ENCODE measurements around the gene SNCAIP. TPM values are rescaled to one million over a fixed set of nuclear protein-coding genes. Genes with fewer than 3 reads are reported as not detected.

SNCAIP gene
- total and polyA plus RNA-seq, 2 of the 4 experiments (the other 2 are of a cell fraction) = 15.3 to 19.0 TPM

GRCh38 chr5:122412966-122413365, 100.9 kb downstream of the SNCAIP start:
- peaks cover 3% of the 10 kb centered on the region for H3K4me1 ChIP-seq (ENCODE audit: control insufficient read depth, insufficient read depth, low read length)
- H2BK20ac ChIP-seq (ENCODE audit: low read depth, low read length) = no peak overlapping the region
- dilution Hi-C loops (cut with HindIII; ENCODE audit: low sequenced_read_pairs, unreplicated experiment) = loop anchor here (25.0 kb wide), 1 partner anchor 226 kb away; no protein-coding TSS in a partner anchor
- TF ChIP-seq BHLHE40 (IDR thresholded peaks at IDR 0.05; ENCODE audit: low read depth, low read length) (no peak), MXI1 (IDR thresholded peaks at IDR 0.05; ENCODE audit: borderline replicate concordance, low read depth, low read length) (no peak), CTCF (conservative IDR thresholded peaks at IDR 0.05; ENCODE audit: low read depth, low read length) (no peak), MAFK (IDR thresholded peaks at IDR 0.05; ENCODE audit: low read depth, low read length) (no peak), CEBPB (IDR thresholded peaks at IDR 0.05; ENCODE audit: low read depth, low read length) (no peak), NFE2L2 (IDR thresholded peaks at IDR 0.05; ENCODE audit: low read depth, low read length) (no peak), USF2 (IDR thresholded peaks at IDR 0.05; ENCODE audit: low read depth, low read length) (no peak), RAD21 (IDR thresholded peaks at IDR 0.05; ENCODE audit: low read length) (no peak), SMC3 (IDR thresholded peaks at IDR 0.05; ENCODE audit: low read depth, low read length) (no peak), FOS (IDR thresholded peaks at IDR 0.05; ENCODE audit: low read depth, low read length) (no peak), ELK1 (IDR thresholded peaks at IDR 0.05; ENCODE audit: borderline replicate concordance, low read depth, low read length) (no peak), MAZ (IDR thresholded peaks at IDR 0.05; ENCODE audit: borderline replicate concordance, low read depth, low read length) (no peak), POLR2A (IDR thresholded peaks at IDR 0.05; ENCODE audit: low read depth, low read length) (no peak), RCOR1 (IDR thresholded peaks at IDR 0.05; ENCODE audit: insufficient replicate concordance, low read length) (no peak), RFX5 (IDR thresholded peaks at IDR 0.05; ENCODE audit: low read depth, low read length) (no peak), CHD1 (IDR thresholded peaks at IDR 0.05; ENCODE audit: low read depth, low read length) (no peak)
- intact Hi-C loops (cut with micrococcal nuclease) = loop anchor here (10.0 kb wide), 1 partner anchor 448 kb away; the partner anchor contains the start of gene SRFBP1
- H3K79me1 ChIP-seq (ENCODE audit: low read depth in 1 of 2, low read length in 2 of 2) = no peaks in the 10 kb centered on the region
- no peak overlapping the region for H4K5ac ChIP-seq (ENCODE audit: low read depth, low read length)
- H3K9me1 ChIP-seq (ENCODE audit: insufficient read depth, low read length) = no peaks in the 10 kb centered on the region
- in situ Hi-C loops (cut with MboI; ENCODE audit: low sequenced_read_pairs) = loop anchor here (5.0 to 25.0 kb wide), 2 partner anchors 211 to 451 kb away; partner anchors contain the start of gene SRFBP1
- ChIA-PET CTCF (no interaction called here), POLR2A (ENCODE audit: unreplicated experiment) (no interaction called here)
- H3K18ac ChIP-seq (ENCODE audit: low read depth, low read length) = no peak overlapping the region
- DNase-seq (no peak), ATAC-seq (ENCODE audit: low read depth) (no peak)
- no peak overlapping the region for H3K4me2 ChIP-seq (ENCODE audit: low read depth, low read length)
- H3K9ac ChIP-seq (ENCODE audit: low read depth, low read length) = no peak overlapping the region
- no peak overlapping the region for H4K8ac ChIP-seq (ENCODE audit: low read depth in 2 of 2, low read length in 2 of 2)
- no peak overlapping the region for H2AFZ ChIP-seq (replicated peaks; ENCODE audit: low read length, poor library complexity)
- no peak overlapping the region for H2BK120ac ChIP-seq (ENCODE audit: low read depth, low read length)
- no peaks in the 10 kb centered on the region for H3K27me3 ChIP-seq (ENCODE audit: control insufficient read depth, insufficient read depth, low read length)
- H3K14ac ChIP-seq (replicated peaks; ENCODE audit: low read depth, low read length) = no peak overlapping the region
- no peaks in the 10 kb centered on the region for H4K20me1 ChIP-seq (ENCODE audit: insufficient read depth, low read length)
- no TSS peak for BruUV-seq (replicated peaks)
- H3K27ac ChIP-seq (ENCODE audit: insufficient read depth, low read length) = no peak overlapping the region
- no peak overlapping the region for H3K4me3 ChIP-seq (ENCODE audit: insufficient read depth, low read depth, low read length)
- H3K36me3 ChIP-seq (ENCODE audit: control insufficient read depth, insufficient read depth, low read length) = no peaks in the 10 kb centered on the region
- no peak overlapping the region for H3K23ac ChIP-seq (ENCODE audit: low read depth, low read length)
- no peak overlapping the region for H2BK15ac ChIP-seq (ENCODE audit: low read depth, low read length)
- no peaks in the 10 kb centered on the region for H3K9me3 ChIP-seq (ENCODE audit: control insufficient read depth, insufficient read depth, low read length)
- no peak overlapping the region for H2AK5ac ChIP-seq (ENCODE audit: low read depth, low read length)
- no peak overlapping the region for H2AK9ac ChIP-seq (replicated peaks; ENCODE audit: low read depth, low read length, poor library complexity)
- H2BK5ac ChIP-seq (ENCODE audit: low read depth, low read length, poor library complexity, severe bottlenecking) = no peak overlapping the region
- no peak overlapping the region for H3K56ac ChIP-seq (ENCODE audit: extremely low read depth, insufficient read depth, low read length)
- H4K91ac ChIP-seq (ENCODE audit: insufficient read depth, low read depth, low read length) = no peak overlapping the region
- no peak overlapping the region for H3K4ac ChIP-seq (ENCODE audit: low read depth, low read length)

Measured in IMR-90 (cell line).